ENCODE results near the gene PRM1. TPM values are rescaled to one million over a fixed set of nuclear protein-coding genes. Genes with fewer than 3 reads are reported as not detected.
"Not testable (repeated sequence)": the region's sequence is repeated elsewhere in the genome, so short reads cannot be mapped to it uniquely, and the experiment has no call there.

Gene PRM1
- total RNA-seq, 1 donor from 2014 or later: not detected

DNA sequence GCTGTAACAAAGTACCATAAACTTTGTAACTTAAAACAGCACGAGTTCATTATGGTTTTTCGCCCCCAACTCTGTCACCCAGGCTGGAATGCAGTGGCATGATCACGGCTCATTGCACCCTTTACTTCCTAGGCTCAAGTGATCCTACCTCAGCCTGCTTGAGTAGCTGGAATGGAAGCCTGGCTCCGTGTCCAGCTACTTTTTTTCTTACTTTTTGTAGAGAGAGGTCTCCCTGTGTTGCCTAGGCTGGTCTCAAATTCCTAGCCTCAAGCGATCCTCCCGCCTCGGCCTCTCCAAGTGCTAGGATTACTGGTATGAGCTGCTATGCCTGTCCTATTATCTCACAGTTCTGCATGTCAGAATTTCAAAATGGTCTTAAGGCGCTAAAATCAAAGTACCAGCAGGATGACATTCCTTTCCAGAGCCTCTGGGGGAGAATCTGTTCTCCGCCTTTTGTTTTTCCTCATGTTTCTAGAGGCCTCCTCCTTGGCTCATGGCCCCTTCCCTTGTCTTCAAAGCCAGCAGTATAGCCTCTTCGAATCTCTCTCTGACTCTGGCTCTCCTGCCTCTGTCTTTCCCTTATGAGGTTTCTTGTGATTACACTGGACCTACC is 10.1 kb upstream of the PRM1 start:
- no peaks in the 10 kb centered on the region for H3K9me3 ChIP-seq (replicated peaks)
- DNase-seq: no peak
- intact Hi-C loops (cut with micrococcal nuclease): no loop called here
- no peak overlapping the region for H3K4me3 ChIP-seq
- no peaks in the 10 kb centered on the region for H3K36me3 ChIP-seq
- H3K27ac ChIP-seq (replicated peaks): no peak overlapping the region
- H3K27me3 ChIP-seq (ENCODE audit: low read depth): no peaks in the 10 kb centered on the region
- TF ChIP-seq, protein P1, sequence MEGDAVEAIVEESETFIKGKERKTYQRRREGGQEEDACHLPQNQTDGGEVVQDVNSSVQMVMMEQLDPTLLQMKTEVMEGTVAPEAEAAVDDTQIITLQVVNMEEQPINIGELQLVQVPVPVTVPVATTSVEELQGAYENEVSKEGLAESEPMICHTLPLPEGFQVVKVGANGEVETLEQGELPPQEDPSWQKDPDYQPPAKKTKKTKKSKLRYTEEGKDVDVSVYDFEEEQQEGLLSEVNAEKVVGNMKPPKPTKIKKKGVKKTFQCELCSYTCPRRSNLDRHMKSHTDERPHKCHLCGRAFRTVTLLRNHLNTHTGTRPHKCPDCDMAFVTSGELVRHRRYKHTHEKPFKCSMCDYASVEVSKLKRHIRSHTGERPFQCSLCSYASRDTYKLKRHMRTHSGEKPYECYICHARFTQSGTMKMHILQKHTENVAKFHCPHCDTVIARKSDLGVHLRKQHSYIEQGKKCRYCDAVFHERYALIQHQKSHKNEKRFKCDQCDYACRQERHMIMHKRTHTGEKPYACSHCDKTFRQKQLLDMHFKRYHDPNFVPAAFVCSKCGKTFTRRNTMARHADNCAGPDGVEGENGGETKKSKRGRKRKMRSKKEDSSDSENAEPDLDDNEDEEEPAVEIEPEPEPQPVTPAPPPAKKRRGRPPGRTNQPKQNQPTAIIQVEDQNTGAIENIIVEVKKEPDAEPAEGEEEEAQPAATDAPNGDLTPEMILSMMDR (IDR thresholded peaks at IDR 0.05; ENCODE audit: borderline replicate concordance): no peak
- H3K4me1 ChIP-seq: no peaks in the 10 kb centered on the region

DNA sequence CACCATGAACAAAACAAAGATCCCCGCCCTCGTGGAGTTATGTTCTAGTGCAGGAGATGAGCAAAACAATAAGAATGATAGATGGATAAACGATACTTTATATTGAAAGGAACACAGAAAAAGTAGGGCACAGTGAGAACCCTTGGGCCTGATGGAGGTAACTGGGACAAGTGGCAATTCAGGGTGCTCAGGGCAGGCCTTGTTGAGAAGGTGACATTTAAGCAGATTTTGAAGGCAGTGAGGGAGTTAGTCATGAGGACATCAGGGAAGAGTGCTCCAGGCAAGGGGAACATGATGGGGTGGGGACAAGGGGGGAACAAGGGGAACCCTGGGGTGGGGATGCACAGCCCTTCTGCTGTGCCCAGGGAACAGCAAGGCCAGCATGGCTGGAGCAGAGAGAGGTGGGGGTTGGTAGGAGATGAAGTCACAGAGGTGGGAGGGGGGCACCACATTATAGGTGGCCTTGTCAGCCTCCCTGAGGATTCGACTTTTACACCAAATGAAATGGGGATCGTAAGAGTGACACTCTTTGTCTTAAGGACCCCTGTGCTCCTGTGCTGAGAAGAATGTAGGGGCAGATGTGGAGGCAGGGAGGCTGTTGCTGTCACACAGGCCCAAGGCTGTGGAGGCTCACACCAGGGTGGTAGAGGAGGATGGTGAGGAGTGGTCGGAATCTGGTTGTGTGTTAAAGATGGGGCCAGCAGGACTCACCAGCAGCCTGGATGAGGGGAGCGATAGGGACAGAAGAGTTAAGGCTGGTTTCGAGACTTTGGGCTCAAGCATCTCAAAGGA is 9.2 kb upstream of the PRM1 start:
- Histone ChIP-seq H3K9me3 (replicated peaks) (no peaks in the 10 kb centered on the region), H3K27me3 (ENCODE audit: low read depth) (no peaks in the 10 kb centered on the region), H3K4me1 (no peaks in the 10 kb centered on the region), H3K36me3 (no peaks in the 10 kb centered on the region), H3K4me3 (no peak overlapping the region), H3K27ac (replicated peaks) (no peak overlapping the region)
- intact Hi-C loops (cut with micrococcal nuclease): no loop called here
- no peak for DNase-seq
- TF ChIP-seq, protein P1 (IDR thresholded peaks at IDR 0.05; ENCODE audit: borderline replicate concordance): no peak

DNA sequence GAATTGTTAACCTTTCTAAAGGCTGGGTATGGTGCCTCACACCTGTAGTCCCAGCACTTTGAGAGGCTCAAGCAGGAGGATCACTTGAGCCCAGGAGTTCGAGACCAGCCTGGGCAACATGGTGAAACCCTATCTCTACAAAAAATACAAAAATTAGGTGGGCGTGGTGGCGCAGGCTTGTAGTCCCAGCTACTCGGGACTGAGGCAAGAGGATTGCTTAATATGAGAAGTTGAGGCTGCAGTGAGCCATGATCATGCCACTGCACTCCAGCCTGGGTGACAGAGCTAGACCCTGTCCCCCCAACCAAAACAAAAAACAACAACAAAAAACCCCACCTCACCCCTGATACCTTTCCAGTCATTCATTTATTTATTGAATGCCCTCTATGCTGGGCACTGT is 8.6 kb upstream of the PRM1 start:
- H3K4me1 ChIP-seq; H3K27me3 ChIP-seq (ENCODE audit: low read depth); DNase-seq; H3K4me3 ChIP-seq; H3K9me3 ChIP-seq (replicated peaks); intact Hi-C loops (cut with micrococcal nuclease); H3K36me3 ChIP-seq; H3K27ac ChIP-seq (replicated peaks): not testable (repeated sequence)

DNA sequence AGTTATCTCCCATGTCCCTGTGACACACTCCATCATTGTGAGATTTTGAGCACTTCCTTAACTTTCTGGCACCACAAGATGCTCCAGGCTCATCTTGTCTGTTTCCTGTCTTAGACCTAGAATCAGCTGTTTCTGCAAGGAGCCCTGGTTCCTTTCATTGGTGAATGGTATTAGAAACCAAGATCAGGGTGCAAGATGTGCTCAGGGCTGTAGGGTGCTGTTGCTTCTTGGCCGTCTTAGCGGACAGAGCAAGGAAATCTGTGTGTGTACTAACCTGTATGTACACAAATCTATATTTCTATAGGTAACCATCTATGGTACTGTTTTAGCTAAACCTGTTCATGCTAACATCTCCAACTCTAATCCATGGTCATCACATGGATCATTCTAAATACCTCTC is 8.1 kb upstream of the PRM1 start:
- no peaks in the 10 kb centered on the region for H3K27me3 ChIP-seq (ENCODE audit: low read depth)
- TF ChIP-seq, protein P1 (IDR thresholded peaks at IDR 0.05; ENCODE audit: borderline replicate concordance): no peak
- H3K4me3 ChIP-seq: no peak overlapping the region
- no peaks in the 10 kb centered on the region for H3K9me3 ChIP-seq (replicated peaks)
- intact Hi-C loops (cut with micrococcal nuclease): no loop called here
- H3K36me3 ChIP-seq: no peaks in the 10 kb centered on the region
- DNase-seq: no peak
- no peak overlapping the region for H3K27ac ChIP-seq (replicated peaks)
- no peaks in the 10 kb centered on the region for H3K4me1 ChIP-seq

DNA sequence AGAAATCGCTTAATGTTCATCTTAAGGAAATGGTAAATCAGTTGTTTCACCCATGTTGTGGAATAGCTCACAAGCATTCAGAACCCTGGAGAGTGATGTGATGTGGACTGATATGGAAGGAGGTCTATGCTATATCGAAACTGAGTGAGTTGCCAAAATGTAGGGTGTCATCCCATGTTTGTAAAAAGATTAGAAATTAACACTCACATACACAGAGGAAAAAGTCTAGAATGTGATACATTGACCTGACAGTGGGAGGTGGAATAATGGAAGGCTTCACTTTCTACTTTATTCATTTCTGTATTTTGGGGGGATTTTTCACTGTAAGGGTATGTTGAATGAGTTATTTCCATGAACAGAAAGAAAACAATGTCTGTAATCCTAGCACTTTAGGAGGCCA is 4.7 kb upstream of the PRM1 start:
- Histone ChIP-seq H3K4me3 (no peak overlapping the region), H3K27me3 (ENCODE audit: low read depth) (no peaks in the 10 kb centered on the region), H3K27ac (replicated peaks) (no peak overlapping the region), H3K4me1 (no peaks in the 10 kb centered on the region), H3K9me3 (replicated peaks) (no peaks in the 10 kb centered on the region), H3K36me3 (no peaks in the 10 kb centered on the region)
- DNase-seq: no peak
- intact Hi-C loops (cut with micrococcal nuclease): no loop called here
- TF ChIP-seq, protein P1 (IDR thresholded peaks at IDR 0.05; ENCODE audit: borderline replicate concordance): no peak

DNA sequence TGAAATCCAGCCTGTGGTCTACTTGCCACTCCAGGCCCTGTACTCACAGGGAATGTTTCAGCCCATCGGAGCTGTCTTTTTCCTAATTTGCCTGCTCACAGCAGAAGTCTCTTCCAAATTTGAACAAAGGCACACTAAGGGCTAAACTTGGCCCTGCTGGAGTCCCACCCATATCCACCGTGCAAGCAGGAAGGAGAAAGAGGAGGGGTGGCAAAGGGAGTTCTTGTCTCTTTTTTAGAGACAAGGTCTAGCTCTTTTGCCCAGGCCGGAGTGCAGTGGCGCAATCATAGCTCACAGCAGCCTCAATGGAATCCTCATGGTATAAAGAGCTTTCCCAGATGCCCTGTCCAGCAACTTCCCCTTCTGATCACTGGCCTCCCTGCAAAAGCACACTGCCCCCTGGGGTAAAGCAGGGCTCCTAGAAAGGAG is 2.7 kb upstream of the PRM1 start:
- DNase-seq: no peak
- no peak overlapping the region for H3K4me3 ChIP-seq
- no peaks in the 10 kb centered on the region for H3K36me3 ChIP-seq
- TF ChIP-seq, protein P1 (IDR thresholded peaks at IDR 0.05; ENCODE audit: borderline replicate concordance): no peak
- no peaks in the 10 kb centered on the region for H3K9me3 ChIP-seq (replicated peaks)
- H3K27me3 ChIP-seq (ENCODE audit: low read depth): no peaks in the 10 kb centered on the region
- no peak overlapping the region for H3K27ac ChIP-seq (replicated peaks)
- H3K4me1 ChIP-seq: no peaks in the 10 kb centered on the region
- intact Hi-C loops (cut with micrococcal nuclease): no loop called here
